ENCODE measurements around the gene FAM117A. TPM values are rescaled to one million over a fixed set of nuclear protein-coding genes. Genes with fewer than 3 reads are reported as not detected.

The FAM117A gene
- total and polyA plus RNA-seq, 10 of the 15 experiments (the other 5 are each of a cell fraction or from before 2014, with no cell fraction given) = 2.1 to 29.6 (median 20.0) TPM

GRCh38 chr17:49777563-49777962, 13.6 kb upstream of the FAM117A start:
- H4K20me1 ChIP-seq (ENCODE audit: control insufficient read depth, insufficient read depth) = no peaks in the 10 kb centered on the region
- in situ Hi-C loops (cut with MboI) = no loop called here
- no peaks in the 10 kb centered on the region for H3K36me3 ChIP-seq (ENCODE audit: control insufficient read depth in 2 of 2, insufficient read depth in 2 of 2, low read length in 1 of 2)
- FAIRE-seq (no peak), ATAC-seq (no peak), DNase-seq (ENCODE audit: low read depth, low spot score) (no peak)
- no peaks in the 10 kb centered on the region for H3K79me2 ChIP-seq (ENCODE audit: control insufficient read depth, insufficient read depth, low read length)
- no peaks in the 10 kb centered on the region; a peak in 1 of 4 replicates for H3K27me3 ChIP-seq (replicated peaks in 1 of 2; ENCODE audit: control insufficient read depth in 2 of 2, insufficient read depth in 2 of 2, low read length in 1 of 2)
- TF ChIP-seq ELK1 (IDR thresholded peaks at IDR 0.05; ENCODE audit: low read depth, low read length) = no peak
- TF ChIP-seq BACH1 (IDR thresholded peaks at IDR 0.05; ENCODE audit: borderline replicate concordance) = no peak
- no peak for TF ChIP-seq ESRRA (IDR thresholded peaks at IDR 0.05; ENCODE audit: low read length)
- no peak for TF ChIP-seq MYB (IDR thresholded peaks at IDR 0.05; ENCODE audit: borderline replicate concordance, low read depth, low read length)
- no peak for TF ChIP-seq HSF1 (IDR thresholded peaks at IDR 0.05; ENCODE audit: low read depth, low read length)
- no peak for TF ChIP-seq EED (IDR thresholded peaks at IDR 0.05; ENCODE audit: low read depth)
- TF ChIP-seq TCF7 (IDR thresholded peaks at IDR 0.05; ENCODE audit: borderline replicate concordance) = no peak
- no peak for TF ChIP-seq CHD4 (IDR thresholded peaks at IDR 0.05)
- TF ChIP-seq ZNF622 (IDR thresholded peaks at IDR 0.05) = no peak
- no peak for TF ChIP-seq BCL11A (IDR thresholded peaks at IDR 0.05; ENCODE audit: low read depth, low read length)
- no peak for TF ChIP-seq SUZ12 (IDR thresholded peaks at IDR 0.05; ENCODE audit: unreplicated experiment)
- intact Hi-C loops (cut with micrococcal nuclease; ENCODE audit: unreplicated experiment) = no loop called here
- H3K9me3 ChIP-seq (replicated peaks; ENCODE audit: control insufficient read depth, insufficient read depth, low read length) = no peaks in the 10 kb centered on the region
- RAD21 ChIA-PET (ENCODE audit: unreplicated experiment) = interaction anchor here (0.9 to 2.9 kb wide), 4 partner anchors 10 to 70 kb away, joined by 4 to 11 read pairs (median 5); partner anchors contain the start of genes FAM117A and SLC35B1
- BruUV-seq (replicated peaks) = no TSS peak
- CTCF ChIA-PET = interaction anchor here (0.7 to 7.8 kb wide), 10 partner anchors 10 to 210 kb away, joined by 3 to 67 read pairs (median 6); partner anchors contain the start of genes FAM117A, NXPH3 and SLC35B1
- H2AFZ ChIP-seq (ENCODE audit: control insufficient read depth, low read depth, low read length) = no peak overlapping the region
- POLR2A ChIA-PET = interaction anchor here (0.9 to 2.0 kb wide), 2 partner anchors 10 to 29 kb away, joined by 3 to 5 read pairs; no protein-coding TSS in a partner anchor
- SMC1A ChIA-PET (ENCODE audit: uncharacterized antibody, unreplicated experiment) = interaction anchor here (0.6 to 4.7 kb wide), 7 partner anchors 11 to 145 kb away, joined by 3 to 38 read pairs (median 4); partner anchors contain the start of genes SLC35B1 and SPOP
- H3K4me3 ChIP-seq = no peak overlapping the region
- 25% methylated on average over 2 of the region's 2 CpGs for WGBS (ENCODE audit: insufficient coverage, insufficient replicate concordance, low lambda C conversion rate, missing lambda C conversion rate)
- no peak overlapping the region for H3K9ac ChIP-seq (ENCODE audit: control insufficient read depth, insufficient read depth, low read length)
- no peaks in the 10 kb centered on the region for H3K4me1 ChIP-seq (ENCODE audit: control insufficient read depth, insufficient read depth, low read length)
- no peak overlapping the region for H3K4me2 ChIP-seq (ENCODE audit: control insufficient read depth, insufficient read depth)
- H3K27ac ChIP-seq (ENCODE audit: control insufficient read depth, insufficient read depth) = no peak overlapping the region

Measured in GM12878 (cell line).